Measurements from ENCODE around the gene SMO.
"Not testable (repeated sequence)": the region's sequence is repeated elsewhere in the genome, so short reads cannot be mapped to it uniquely, and the experiment has no call there.

Gene SMO

DNA sequence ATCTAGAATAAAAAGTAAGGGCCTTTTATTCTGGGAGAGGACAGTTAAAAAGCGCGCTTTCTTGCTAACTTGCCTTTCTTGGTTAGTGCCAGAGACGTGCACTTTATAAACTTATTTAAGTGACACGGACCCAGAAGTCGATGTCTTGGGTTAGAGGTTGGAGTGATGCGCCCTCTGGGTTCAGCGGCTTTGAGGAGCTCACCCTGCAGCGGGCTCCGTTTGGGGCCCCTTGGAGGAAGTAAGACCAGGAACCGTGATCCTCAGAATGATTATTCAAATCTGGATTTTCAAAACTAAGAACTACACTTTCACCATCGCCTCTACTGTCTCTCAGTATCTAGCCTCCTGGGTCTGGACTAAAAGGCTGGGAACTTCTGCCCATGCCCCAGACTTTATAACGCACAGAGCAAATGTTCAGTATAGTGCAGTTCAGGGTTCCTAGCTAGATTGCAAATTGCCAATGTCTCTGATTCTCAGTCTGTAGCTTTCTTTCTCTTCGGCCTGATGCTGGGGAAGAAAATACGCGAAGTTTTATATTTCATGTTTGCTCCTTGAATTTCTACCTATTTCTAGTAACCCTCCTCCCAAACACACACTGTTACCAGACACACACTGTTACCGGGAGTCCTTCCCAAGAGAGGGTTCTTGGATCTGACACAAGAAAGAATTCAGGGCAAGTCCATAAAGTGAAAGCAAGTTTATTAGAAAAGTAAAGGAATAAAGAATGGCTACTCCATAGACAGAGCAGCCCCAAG, 18.6 kb upstream of the SMO start:
- DNase-seq (ENCODE audit: low read depth) = no peak

DNA sequence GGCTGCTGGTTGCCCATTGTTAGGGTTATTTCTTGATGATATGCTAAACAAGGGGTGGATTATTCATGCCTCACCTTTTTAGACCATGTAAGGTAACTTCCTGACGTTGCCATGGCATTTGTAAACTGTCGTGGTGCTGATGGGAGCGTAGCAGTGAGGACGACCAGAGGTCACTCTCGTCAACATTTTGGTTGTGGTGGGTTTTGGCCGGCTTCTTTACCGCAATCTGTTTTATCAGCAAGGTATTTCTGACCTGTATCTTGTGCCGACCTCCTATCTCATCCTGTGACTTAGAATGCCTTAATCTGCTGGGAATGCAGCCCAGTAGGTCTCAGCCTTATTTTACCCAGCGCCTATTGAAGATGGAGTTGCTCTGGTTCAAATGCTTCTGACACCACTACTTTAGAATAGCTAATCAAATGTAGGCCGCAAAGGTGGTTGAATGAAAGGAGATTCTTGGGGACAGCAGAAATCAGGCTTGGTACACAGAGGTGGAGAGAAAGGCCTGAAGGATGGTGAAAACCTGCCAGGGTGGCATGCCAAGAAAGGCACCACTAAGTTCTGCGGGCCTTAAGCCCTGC, 17.9 kb upstream of the SMO start:
- DNase-seq (ENCODE audit: low read depth) = no peak

GRCh38 chr7:129173861-129174260, 14.6 kb upstream of the SMO start:
- DNase-seq (ENCODE audit: low read depth) = not testable (repeated sequence)

GRCh38 chr7:129176916-129177710, 11.3 kb upstream of the SMO start:
- DNase-seq (ENCODE audit: low read depth) = no peak

DNA sequence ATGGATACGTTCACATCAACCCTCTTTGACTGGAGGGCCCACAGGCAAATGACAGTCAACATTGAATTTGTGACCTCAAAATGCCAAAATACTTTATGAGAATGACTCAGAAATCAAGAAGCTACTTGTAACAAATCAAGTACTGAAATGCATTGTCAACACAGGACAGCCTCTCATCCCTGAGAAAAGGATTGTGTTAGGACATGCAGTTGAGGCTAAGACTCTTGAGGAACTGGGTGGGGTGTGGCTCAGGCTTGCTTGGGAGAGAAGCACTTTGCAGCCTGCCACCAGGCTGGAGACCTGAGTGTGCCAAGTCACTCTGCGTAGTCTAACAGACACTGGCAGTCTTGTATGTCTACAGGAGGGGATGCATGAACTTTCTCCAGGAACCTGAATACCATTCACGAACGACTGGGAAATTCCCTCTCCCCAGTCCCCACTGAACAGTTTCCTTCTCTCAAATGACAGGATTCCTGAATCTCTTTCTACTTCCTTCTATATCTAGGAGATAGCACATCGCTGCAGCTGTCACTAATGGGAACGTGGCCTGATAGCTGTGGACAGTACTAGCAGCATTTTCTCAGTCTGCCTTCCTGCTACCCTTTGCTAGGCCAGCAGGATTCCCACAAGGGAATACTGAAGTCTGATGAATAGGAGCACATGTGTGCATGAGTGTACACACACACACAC, 3.3 kb upstream of the SMO start:
- DNase-seq (ENCODE audit: low read depth) = no peak

GRCh38 chr7:129186749-129187260, 1.6 kb upstream of the SMO start:
- DNase-seq (ENCODE audit: low read depth) = no peak

- DNase-seq (ENCODE audit: low read depth) = no peak
Observed at GRCh38 chr7:129187681-129188371, 607 bp upstream of the SMO start.

GRCh38 chr7:129188892-129189660, 643 bp downstream of the SMO start:
- DNase-seq (ENCODE audit: low read depth) = no peak

DNA sequence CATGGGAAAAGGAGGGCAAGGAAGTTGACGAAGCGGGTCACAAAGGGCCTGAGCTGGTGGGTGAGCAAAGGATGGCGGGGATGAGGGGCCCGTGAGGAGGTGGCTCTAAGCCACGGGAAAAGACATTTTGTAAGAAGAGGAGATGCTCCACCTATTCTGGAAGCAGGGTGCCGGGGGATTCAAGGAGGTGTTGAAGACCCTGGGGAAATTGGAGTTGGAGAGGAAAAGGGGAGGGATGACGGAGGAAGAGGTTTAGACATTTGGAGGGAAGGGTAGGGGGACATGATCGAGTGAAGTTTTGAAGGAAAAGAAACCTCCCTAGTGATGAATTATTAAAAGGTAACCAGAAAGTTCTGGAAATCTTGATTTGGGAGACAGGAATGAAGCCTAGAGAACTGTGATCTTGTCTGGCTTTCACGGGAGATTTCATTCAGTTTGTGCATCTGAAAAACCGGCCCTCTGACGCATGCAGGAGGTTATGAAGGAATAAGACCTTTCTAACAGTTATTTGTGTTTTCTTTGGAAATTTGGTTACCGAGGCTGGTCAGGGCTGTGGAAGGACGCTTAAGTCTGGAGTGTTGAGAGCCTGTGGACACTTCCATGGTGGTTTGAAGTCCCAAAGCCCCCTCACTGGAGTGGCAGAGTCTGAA, 1.4 kb downstream of the SMO start:
- DNase-seq (ENCODE audit: low read depth) = no peak

- no peak for DNase-seq (ENCODE audit: low read depth)
Observed at GRCh38 chr7:129191272-129191671, 2.8 kb downstream of the SMO start.

- no peak for DNase-seq (ENCODE audit: low read depth)
Observed at GRCh38 chr7:129193892-129194291, 5.5 kb downstream of the SMO start.

DNA sequence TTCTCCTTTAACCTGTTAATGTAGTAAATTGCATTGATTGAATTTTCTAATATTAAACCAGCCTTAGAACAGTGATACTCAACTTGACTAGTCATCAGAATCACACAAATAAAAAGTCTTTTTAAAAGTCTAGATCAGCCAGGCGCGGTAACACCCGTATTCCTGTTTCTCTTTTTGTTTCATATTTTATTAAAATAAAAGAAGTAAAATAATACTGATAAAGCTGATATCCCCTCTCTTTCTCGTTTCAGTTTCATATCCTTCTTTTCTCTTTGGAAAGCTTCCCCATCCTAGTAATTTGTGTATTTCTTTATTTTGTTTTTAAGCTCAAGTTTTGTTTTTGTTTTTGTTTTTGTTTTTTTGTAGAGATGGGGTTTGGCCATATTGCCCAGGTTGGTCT, 9.3 kb downstream of the SMO start:
- DNase-seq (ENCODE audit: low read depth) = no peak

- DNase-seq (ENCODE audit: low read depth) = no peak
Observed at GRCh38 chr7:129199406-129199805, 11.0 kb downstream of the SMO start.

- DNase-seq (ENCODE audit: low read depth) = no peak
Observed at GRCh38 chr7:129202058-129202777, 13.8 kb downstream of the SMO start.

DNA sequence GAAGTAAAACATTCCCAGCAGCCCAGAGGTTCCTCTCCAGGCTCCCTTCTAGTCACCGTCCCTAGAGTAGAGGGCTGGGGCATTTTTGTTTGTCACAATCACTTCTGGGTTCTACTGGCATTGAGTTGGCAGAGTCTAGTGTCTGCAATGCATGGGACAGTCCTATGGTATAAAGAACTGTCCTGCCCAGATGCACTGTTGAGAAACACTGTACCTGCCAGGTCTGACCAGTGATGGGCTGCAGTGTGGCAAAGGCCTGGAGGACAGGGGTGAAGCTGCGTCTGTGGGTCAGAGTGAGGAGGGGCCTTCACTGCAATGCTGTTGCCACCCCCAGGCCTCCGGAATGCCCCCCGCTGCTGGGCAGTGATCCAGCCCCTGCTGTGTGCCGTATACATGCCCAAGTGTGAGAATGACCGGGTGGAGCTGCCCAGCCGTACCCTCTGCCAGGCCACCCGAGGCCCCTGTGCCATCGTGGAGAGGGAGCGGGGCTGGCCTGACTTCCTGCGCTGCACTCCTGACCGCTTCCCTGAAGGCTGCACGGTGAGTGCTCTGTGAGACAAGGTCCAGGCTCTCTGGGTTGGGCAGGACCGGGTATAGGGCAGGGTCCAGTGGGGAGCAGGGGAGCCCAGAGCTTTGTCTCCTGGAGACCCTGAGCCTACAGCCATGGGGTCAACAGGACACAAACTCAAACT, 14.8 kb downstream of the SMO start:
- DNase-seq (ENCODE audit: low read depth) = no peak

- DNase-seq (ENCODE audit: low read depth) = no peak
Observed at GRCh38 chr7:129205126-129205818, 16.8 kb downstream of the SMO start.

DNA sequence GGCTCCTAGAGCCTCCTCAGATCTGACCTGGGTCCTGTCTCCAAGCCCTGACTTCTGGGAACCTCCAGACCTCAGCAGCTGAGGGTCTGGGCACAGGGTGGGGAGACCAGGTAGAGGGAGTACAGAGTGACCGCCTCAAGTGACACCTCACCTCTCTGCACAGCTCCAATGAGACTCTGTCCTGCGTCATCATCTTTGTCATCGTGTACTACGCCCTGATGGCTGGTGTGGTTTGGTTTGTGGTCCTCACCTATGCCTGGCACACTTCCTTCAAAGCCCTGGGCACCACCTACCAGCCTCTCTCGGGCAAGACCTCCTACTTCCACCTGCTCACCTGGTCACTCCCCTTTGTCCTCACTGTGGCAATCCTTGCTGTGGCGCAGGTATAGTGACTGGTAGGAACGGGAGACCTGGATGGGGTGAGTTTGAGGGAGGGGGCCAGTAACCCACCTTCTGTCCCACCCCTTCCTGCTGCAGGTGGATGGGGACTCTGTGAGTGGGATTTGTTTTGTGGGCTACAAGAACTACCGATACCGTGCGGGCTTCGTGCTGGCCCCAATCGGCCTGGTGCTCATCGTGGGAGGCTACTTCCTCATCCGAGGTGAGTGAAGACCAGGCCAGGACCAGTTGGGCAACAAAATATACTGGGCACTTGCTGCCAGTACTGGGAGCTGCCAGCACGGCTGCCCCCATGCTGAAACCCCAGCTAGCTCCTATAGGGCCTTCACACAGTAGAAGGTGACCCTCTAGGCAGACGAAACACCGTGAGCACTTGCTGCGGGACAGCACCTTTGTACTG, 17.8 kb downstream of the SMO start:
- DNase-seq (ENCODE audit: low read depth) = no peak

GRCh38 chr7:129208667-129209066, 20.2 kb downstream of the SMO start:
- no peak for DNase-seq (ENCODE audit: low read depth)
